Breast epithelium (tissue), 3 donors: ENCODE data around the gene GNB5.

Source experiments
- CTCF ChIP-seq, 3 donors: fragments of 450-650 bp; IDR thresholded peaks; one replicate each; pipeline ENCODE4 v1.5.1; 2016 to 2017; ENCODE audit warnings: antibody characterized with exemption in 3 of 3, mild to moderate bottlenecking in 3 of 3, moderate library complexity in 3 of 3
- POLR2A ChIP-seq: fragments of 450-650 bp; IDR thresholded peaks from one replicate; pipeline ENCODE4 v1.6.1; 2016; ENCODE audit warnings: antibody characterized with exemption, mild to moderate bottlenecking, moderate library complexity
- POLR2AphosphoS5 ChIP-seq, 3 donors: sonication (generic); formaldehyde crosslinking; IDR thresholded peaks; one replicate each; pipeline ENCODE4 v1.6.1; 2017; ENCODE audit warnings: antibody characterized with exemption in 3 of 3

DNA sequence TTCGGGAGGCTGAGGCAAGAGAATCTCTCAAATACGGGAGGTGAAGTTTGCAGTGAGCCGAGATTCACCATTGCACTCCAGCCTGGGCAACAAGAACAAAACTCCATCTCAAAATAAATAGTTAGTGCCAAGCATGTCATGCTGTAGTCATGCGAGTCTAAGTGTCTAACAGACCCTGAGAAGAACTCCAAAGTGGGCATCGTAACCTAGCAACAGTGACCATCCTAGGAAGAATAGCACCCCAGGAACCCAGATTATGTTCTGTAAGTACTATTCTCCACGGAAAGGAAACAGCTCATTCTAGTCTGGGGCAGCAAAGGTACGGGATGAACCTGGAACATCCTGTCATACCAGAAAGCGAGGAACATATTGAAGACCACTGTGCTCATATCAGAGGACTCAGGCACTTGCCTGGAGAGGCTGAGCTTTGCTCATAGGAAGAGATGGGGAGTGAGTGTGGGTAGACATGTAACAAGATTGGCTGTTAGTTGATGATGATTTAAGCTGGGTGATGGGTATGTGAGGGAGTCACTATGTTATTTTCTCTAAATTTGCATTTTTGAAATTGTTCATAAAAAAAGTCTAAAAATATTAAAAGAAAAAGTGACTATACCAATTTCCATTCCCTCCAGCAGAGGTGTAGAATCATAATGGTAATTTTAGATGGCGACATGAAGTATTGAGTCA, 110.3 kb downstream of the GNB5 start:
- no peak for TF ChIP-seq CTCF (IDR thresholded peaks at IDR 0.05)
- no peak for TF ChIP-seq POLR2A
- no peak for TF ChIP-seq POLR2AphosphoS5 (IDR thresholded peaks at IDR 0.05)
